ENCODE data around the gene C5orf34.
"Not testable (repeated sequence)": the region's sequence is repeated elsewhere in the genome, so short reads cannot be mapped to it uniquely, and the experiment has no call there.

Gene C5orf34

DNA sequence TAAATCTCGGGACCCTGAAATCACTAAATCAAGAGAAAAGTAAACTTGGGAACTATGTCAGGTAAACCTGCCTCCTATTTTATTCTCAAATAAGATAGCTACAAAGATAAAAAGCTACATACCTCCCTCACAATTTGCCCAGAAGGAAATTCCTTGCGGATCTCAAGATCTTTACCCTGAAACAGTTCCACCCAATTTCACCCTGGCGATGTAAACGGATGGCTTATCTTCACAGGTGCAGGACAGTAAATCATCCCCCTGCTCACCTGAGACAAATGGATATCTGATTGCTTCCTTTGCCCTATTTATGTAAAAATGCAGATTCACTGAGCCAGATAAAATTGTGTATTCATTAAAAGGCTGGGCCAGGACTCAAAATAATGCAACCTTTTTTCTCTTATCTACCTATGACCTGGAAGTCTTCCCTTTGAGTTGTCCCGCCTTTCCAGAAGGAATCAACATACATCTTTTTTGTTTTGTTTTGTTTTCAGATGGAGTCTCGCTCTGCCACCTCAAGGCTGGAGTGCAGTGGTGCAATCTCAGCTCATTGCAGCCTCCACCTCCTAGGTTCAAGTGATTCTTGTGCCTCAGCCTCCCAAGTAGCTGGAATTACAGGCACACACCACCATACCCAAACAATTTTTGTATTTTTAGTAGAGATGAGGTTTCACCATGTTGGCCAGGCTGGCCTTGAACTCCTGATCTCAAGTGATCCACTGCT is 45.1 kb downstream of the C5orf34 start:
- H3K9me2 ChIP-seq (replicated peaks; ENCODE audit: control insufficient read depth, low read length): no peaks in the 10 kb centered on the region
- no peaks in the 10 kb centered on the region for H3F3A ChIP-seq (ENCODE audit: control insufficient read depth, insufficient read depth)
- H3K4me3 ChIP-seq (ENCODE audit: low read length): no peak overlapping the region
- no peak overlapping the region for H3K4me2 ChIP-seq (ENCODE audit: low read length)
- H3K27me3 ChIP-seq (ENCODE audit: control insufficient read depth, low read length): no peaks in the 10 kb centered on the region
- peaks cover 24% of the 10 kb centered on the region for H3K79me2 ChIP-seq (ENCODE audit: control insufficient read depth, low read length)
- H3K27ac ChIP-seq (ENCODE audit: low read depth, low read length): no peak overlapping the region
- peaks cover 28% of the 10 kb centered on the region for H3K9me3 ChIP-seq (ENCODE audit: control insufficient read depth, insufficient read depth, low read length)
- H3K36me3 ChIP-seq (ENCODE audit: control insufficient read depth, low read length): peaks cover 37% of the 10 kb centered on the region
- H3K4me1 ChIP-seq (ENCODE audit: control insufficient read depth, low read length): no peaks in the 10 kb centered on the region
- no peaks in the 10 kb centered on the region for H4K20me1 ChIP-seq (ENCODE audit: control insufficient read depth, insufficient read depth, low read depth, low read length)
- TF ChIP-seq, protein P1, sequence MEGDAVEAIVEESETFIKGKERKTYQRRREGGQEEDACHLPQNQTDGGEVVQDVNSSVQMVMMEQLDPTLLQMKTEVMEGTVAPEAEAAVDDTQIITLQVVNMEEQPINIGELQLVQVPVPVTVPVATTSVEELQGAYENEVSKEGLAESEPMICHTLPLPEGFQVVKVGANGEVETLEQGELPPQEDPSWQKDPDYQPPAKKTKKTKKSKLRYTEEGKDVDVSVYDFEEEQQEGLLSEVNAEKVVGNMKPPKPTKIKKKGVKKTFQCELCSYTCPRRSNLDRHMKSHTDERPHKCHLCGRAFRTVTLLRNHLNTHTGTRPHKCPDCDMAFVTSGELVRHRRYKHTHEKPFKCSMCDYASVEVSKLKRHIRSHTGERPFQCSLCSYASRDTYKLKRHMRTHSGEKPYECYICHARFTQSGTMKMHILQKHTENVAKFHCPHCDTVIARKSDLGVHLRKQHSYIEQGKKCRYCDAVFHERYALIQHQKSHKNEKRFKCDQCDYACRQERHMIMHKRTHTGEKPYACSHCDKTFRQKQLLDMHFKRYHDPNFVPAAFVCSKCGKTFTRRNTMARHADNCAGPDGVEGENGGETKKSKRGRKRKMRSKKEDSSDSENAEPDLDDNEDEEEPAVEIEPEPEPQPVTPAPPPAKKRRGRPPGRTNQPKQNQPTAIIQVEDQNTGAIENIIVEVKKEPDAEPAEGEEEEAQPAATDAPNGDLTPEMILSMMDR (IDR thresholded peaks at IDR 0.05; ENCODE audit: low read depth, low read length, poor library complexity, severe bottlenecking): no peak
- TF ChIP-seq EZH2phosphoT487 (IDR thresholded peaks at IDR 0.05; ENCODE audit: borderline replicate concordance, low read length): no peak

DNA sequence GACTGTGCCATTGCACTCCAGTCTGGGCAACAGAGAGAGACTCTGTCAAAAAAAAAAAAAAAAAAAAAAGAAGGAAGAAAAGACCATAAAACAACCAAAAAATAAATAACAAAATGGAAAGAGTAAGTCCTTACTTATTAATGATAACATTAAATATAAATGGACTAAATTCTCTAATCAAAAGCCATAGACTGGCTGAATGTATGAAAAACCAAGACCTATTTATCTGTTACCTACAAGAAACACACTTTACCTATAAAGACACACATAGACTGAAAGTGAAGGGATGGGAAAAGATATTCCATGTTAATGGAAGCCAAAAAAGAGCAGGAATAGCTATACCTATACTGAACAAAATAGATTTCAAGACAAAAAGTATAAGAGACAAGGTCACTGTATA is 47.8 kb downstream of the C5orf34 start:
- H3K27me3 ChIP-seq (ENCODE audit: control insufficient read depth, low read length): no peaks in the 10 kb centered on the region
- H3K9me2 ChIP-seq (replicated peaks; ENCODE audit: control insufficient read depth, low read length): no peaks in the 10 kb centered on the region
- H3F3A ChIP-seq (ENCODE audit: control insufficient read depth, insufficient read depth): no peaks in the 10 kb centered on the region
- H3K27ac ChIP-seq (ENCODE audit: low read depth, low read length): no peak overlapping the region
- TF ChIP-seq EZH2phosphoT487 (IDR thresholded peaks at IDR 0.05; ENCODE audit: borderline replicate concordance, low read length): no peak
- TF ChIP-seq, protein P1 (IDR thresholded peaks at IDR 0.05; ENCODE audit: low read depth, low read length, poor library complexity, severe bottlenecking): no peak
- peaks cover 24% of the 10 kb centered on the region for H3K9me3 ChIP-seq (ENCODE audit: control insufficient read depth, insufficient read depth, low read length)
- no peaks in the 10 kb centered on the region for H4K20me1 ChIP-seq (ENCODE audit: control insufficient read depth, insufficient read depth, low read depth, low read length)
- H3K4me3 ChIP-seq (ENCODE audit: low read length): no peak overlapping the region
- H3K79me2 ChIP-seq (ENCODE audit: control insufficient read depth, low read length): peaks cover 24% of the 10 kb centered on the region
- no peak overlapping the region for H3K4me2 ChIP-seq (ENCODE audit: low read length)
- peaks cover 36% of the 10 kb centered on the region for H3K36me3 ChIP-seq (ENCODE audit: control insufficient read depth, low read length)
- no peaks in the 10 kb centered on the region for H3K4me1 ChIP-seq (ENCODE audit: control insufficient read depth, low read length)

DNA sequence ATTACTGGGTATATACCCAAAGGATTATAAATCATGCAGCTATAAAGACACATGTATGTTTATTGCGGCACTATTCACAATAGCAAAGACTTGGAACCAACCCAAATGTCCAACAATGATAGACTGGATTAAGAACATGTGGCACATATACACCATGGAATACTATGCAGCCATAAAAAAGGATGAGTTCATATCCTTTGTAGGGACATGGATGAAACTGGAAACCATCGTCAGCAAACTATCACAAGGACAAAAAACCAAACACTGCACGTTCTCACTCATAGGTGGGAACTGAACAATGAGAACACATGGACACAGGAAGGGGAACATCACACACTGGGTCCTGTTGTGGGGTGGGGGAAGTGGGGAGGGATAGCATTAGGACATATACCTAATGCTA is 49.5 kb downstream of the C5orf34 start:
- H3K27me3 ChIP-seq (ENCODE audit: control insufficient read depth, low read length); H3K27ac ChIP-seq (ENCODE audit: low read depth, low read length); H3F3A ChIP-seq (ENCODE audit: control insufficient read depth, insufficient read depth); H4K20me1 ChIP-seq (ENCODE audit: control insufficient read depth, insufficient read depth, low read depth, low read length); H3K4me3 ChIP-seq (ENCODE audit: low read length); H3K9me2 ChIP-seq (replicated peaks; ENCODE audit: control insufficient read depth, low read length); H3K4me1 ChIP-seq (ENCODE audit: control insufficient read depth, low read length); H3K4me2 ChIP-seq (ENCODE audit: low read length): not testable (repeated sequence)
- Histone ChIP-seq H3K36me3 (ENCODE audit: control insufficient read depth, low read length) (peaks cover 45% of the 10 kb centered on the region), H3K9me3 (ENCODE audit: control insufficient read depth, insufficient read depth, low read length) (peaks cover 24% of the 10 kb centered on the region), H3K79me2 (ENCODE audit: control insufficient read depth, low read length) (peaks cover 23% of the 10 kb centered on the region)

DNA sequence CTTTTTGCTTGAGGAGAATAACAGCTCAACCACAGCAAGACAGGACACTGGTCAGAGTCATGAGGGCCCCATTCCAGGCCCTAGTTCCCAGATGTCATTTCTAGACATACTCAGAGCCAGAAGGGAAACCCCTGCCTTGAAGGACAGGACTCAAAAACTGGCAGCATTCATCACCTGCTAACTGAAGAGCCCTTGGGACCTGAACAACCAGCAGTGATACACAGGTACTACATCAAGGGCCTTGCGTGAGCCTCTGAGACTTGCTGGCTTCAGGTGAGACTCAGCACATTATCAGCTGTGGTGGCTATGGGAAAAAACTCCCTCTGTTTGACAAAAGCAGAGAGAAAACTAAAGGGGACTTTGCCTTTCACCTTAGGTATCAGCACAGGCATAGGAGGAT is 53.9 kb downstream of the C5orf34 start:
- no peaks in the 10 kb centered on the region for H3F3A ChIP-seq (ENCODE audit: control insufficient read depth, insufficient read depth)
- peaks cover 14% of the 10 kb centered on the region for H3K9me3 ChIP-seq (ENCODE audit: control insufficient read depth, insufficient read depth, low read length)
- H3K9me2 ChIP-seq (replicated peaks; ENCODE audit: control insufficient read depth, low read length): no peaks in the 10 kb centered on the region
- H3K4me3 ChIP-seq (ENCODE audit: low read length): no peak overlapping the region
- no peaks in the 10 kb centered on the region for H4K20me1 ChIP-seq (ENCODE audit: control insufficient read depth, insufficient read depth, low read depth, low read length)
- H3K4me1 ChIP-seq (ENCODE audit: control insufficient read depth, low read length): no peaks in the 10 kb centered on the region
- H3K36me3 ChIP-seq (ENCODE audit: control insufficient read depth, low read length): peaks cover 33% of the 10 kb centered on the region
- H3K27ac ChIP-seq (ENCODE audit: low read depth, low read length): no peak overlapping the region
- peaks cover 16% of the 10 kb centered on the region for H3K79me2 ChIP-seq (ENCODE audit: control insufficient read depth, low read length)
- TF ChIP-seq, protein P1 (IDR thresholded peaks at IDR 0.05; ENCODE audit: low read depth, low read length, poor library complexity, severe bottlenecking): no peak
- TF ChIP-seq EZH2phosphoT487 (IDR thresholded peaks at IDR 0.05; ENCODE audit: borderline replicate concordance, low read length): no peak
- H3K4me2 ChIP-seq (ENCODE audit: low read length): no peak overlapping the region
- no peaks in the 10 kb centered on the region for H3K27me3 ChIP-seq (ENCODE audit: control insufficient read depth, low read length)
